LNCaP clone FGC (cell line): Measurements from ENCODE around the gene DPM2.

Source experiments
- DNase-seq: peaks from one replicate; pipeline ENCODE4 v3.0.0-alpha.2; 2011; ENCODE audit warnings: low read depth
- H3K4me3 ChIP-seq: 2 replicates; pipeline ENCODE4 v1.5.1; 2011; ENCODE audit warnings: mild to moderate bottlenecking, low read depth, low read length, control low read depth
- CTCF ChIP-seq: IDR thresholded peaks from 2 replicates; pipeline ENCODE4 v1.5.1; 2012; ENCODE audit warnings: mild to moderate bottlenecking; ENCODE audit not compliant: control insufficient read depth, insufficient read depth; ENCODE audit errors: extremely low read depth

Gene DPM2

GRCh38 chr9:127892831-127893230, 44.8 kb downstream of the DPM2 start:
- TF ChIP-seq CTCF = no peak
- no peak for DNase-seq
- H3K4me3 ChIP-seq = no peak overlapping the region

DNA sequence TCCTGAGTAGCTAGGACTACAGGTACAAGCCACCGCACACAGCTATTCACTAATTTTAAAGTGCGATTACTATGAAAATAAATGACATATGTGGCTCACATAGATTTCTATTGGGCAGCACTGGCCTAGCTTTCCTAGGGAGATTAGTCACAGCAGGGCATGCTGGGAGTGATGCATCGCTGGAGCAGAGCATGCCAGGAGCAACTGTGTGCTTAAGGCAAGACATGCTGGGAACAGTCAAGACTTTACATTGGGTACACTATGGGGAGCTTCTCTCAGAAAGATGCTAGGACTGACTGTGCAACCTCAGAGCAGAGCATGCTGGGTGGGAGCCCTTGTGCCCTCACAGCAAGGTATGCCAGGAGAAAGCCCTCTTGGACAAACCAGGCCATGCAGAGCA, 47.6 kb downstream of the DPM2 start:
- TF ChIP-seq CTCF = no peak
- H3K4me3 ChIP-seq = no peak overlapping the region
- DNase-seq = no peak

DNA sequence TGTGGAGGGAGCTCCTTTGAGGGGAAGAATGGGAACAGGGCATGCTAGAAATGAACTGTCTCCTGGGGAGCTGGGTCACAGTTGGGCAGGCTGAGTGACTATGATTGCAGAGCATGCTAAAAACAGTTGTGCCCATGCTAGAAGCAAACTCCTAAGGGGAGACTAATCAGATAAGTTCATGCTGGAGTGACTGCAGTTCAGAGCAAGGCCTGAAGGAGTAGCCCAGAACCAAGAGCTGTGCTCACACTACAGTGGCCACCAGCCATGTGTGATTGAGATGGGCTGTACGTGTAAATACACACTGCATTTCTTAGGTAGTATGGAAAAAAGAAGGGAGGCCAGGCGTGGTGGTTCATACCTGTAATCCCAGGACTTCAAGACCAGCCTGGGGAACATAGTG, 49.9 kb downstream of the DPM2 start:
- DNase-seq = no peak
- no peak for TF ChIP-seq CTCF

GRCh38 chr9:127886401-127886972, 51.2 kb downstream of the DPM2 start:
- no peak for TF ChIP-seq CTCF
- no peak overlapping the region for H3K4me3 ChIP-seq
- no peak for DNase-seq

More for the DNA sequence above, 49.9 kb downstream of the DPM2 start:
- no peak overlapping the region for H3K4me3 ChIP-seq

- no peak for DNase-seq
Measured at GRCh38 chr9:127885508-127886281, 52.0 kb downstream of the DPM2 start.

More at GRCh38 chr9:127885508-127886281, 52.0 kb downstream of the DPM2 start:
- no peak for TF ChIP-seq CTCF
- no peak overlapping the region for H3K4me3 ChIP-seq
